Endodermal cell (in vitro differentiated cells): ENCODE results near the gene STK4. TPM values are rescaled to one million over a fixed set of nuclear protein-coding genes. Genes with fewer than 3 reads are reported as not detected.

ENCODE experiments used
- DNase-seq: peaks from one replicate; pipeline ENCODE4 v3.0.0-alpha.2; 2017
- H3K27ac ChIP-seq: 2 replicates; pipeline ENCODE4 v1.5.1; 2013; ENCODE audit warnings: mild to moderate bottlenecking, low read depth, low read length, moderate library complexity
- H3K27me3 ChIP-seq: 2 replicates; pipeline ENCODE4 v1.6.1; 2013; ENCODE audit warnings: mild to moderate bottlenecking, low read length, moderate library complexity; ENCODE audit not compliant: insufficient read depth, control insufficient read depth, poor library complexity, severe bottlenecking
- H3K36me3 ChIP-seq: 2 replicates; pipeline ENCODE4 v1.7.0; 2013; ENCODE audit warnings: mild to moderate bottlenecking, low read length, moderate library complexity; ENCODE audit not compliant: control insufficient read depth, insufficient read depth
- H3K4me1 ChIP-seq: one replicate; pipeline ENCODE4 v1.7.0; 2013; ENCODE audit warnings: low read length; ENCODE audit not compliant: control insufficient read depth, insufficient read depth
- H3K4me3 ChIP-seq: 2 replicates; pipeline ENCODE4 v1.5.1; 2013; ENCODE audit warnings: mild to moderate bottlenecking, low read length, moderate library complexity
- H3K9ac ChIP-seq: 2 replicates; pipeline ENCODE4 v1.6.1; 2013; ENCODE audit warnings: mild to moderate bottlenecking, low read length, moderate library complexity; ENCODE audit not compliant: poor library complexity, severe bottlenecking; ENCODE audit errors: extremely low read depth
- H3K9me3 ChIP-seq: 2 replicates; pipeline ENCODE4 v1.6.1; 2013; ENCODE audit warnings: mild to moderate bottlenecking, low read length, moderate library complexity; ENCODE audit not compliant: control insufficient read depth
- H3K27ac Mint-ChIP-seq: 2 replicates; pipeline ENCODE4 v1.8.0; 2020; ENCODE audit warnings: mixed read lengths
- H3K27me3 Mint-ChIP-seq: 2 replicates; pipeline ENCODE4 v1.8.0; 2021; ENCODE audit warnings: mild to moderate bottlenecking, mixed read lengths; ENCODE audit not compliant: insufficient read depth
- H3K36me3 Mint-ChIP-seq: 2 replicates; pipeline ENCODE4 v1.8.0; 2020; ENCODE audit warnings: low read depth, mixed read lengths
- H3K4me1 Mint-ChIP-seq: 2 replicates; pipeline ENCODE4 v1.8.0; 2020; ENCODE audit warnings: mixed read lengths
- H3K4me3 Mint-ChIP-seq: 2 replicates; pipeline ENCODE4 v1.8.0; 2020; ENCODE audit warnings: mild to moderate bottlenecking, moderate library complexity, mixed read lengths
- H3K9me3 Mint-ChIP-seq: 2 replicates; pipeline ENCODE4 v1.8.0; 2020; ENCODE audit warnings: mild to moderate bottlenecking, mixed read lengths
- CTCF ChIP-seq: fragments of 200-600 bp; sonication (generic); conservative IDR thresholded peaks from 2 replicates; pipeline ENCODE4 v1.5.0; 2021; ENCODE audit warnings: antibody characterized with exemption, mild to moderate bottlenecking
- WGBS, 2 experiments: methylation state at CpG; one replicate each; pipeline versions ENCODE4 v1.1.5 to v1.1.7; 2013; ENCODE audit warnings: missing lambda C conversion rate in 2 of 2, mixed read lengths in 1 of 2; ENCODE audit not compliant: insufficient coverage in 1 of 2, insufficient read length in 1 of 2; 5-methylcytosine and 5-hydroxymethylcytosine counted together
- total RNA-seq, 2 donors: library from RNA; stranded (reverse); fragmentation: NEBNext Ultra II Directional in 1 of 2; extraction: Animal tissue kit (Norgen Biotek cat#: 25700) in 1 of 2; gene quantifications; 2 replicates in 1 of 2; 3 replicates in 1 of 2; pipeline ENCODE4 v1.2.1, GENCODE V29; 2021

Gene STK4
- total RNA-seq, 2 donors from 2014 or later: 29.2 to 33.1 TPM

- peaks cover 6% of the 10 kb centered on the region for H3K9me3 ChIP-seq
- WGBS, 2 experiments: 89 to 91% methylated on average over 7 to 9 of the region's 10 CpGs
Measured at GRCh38 chr20:45036044-45036755, 69.9 kb downstream of the STK4 start.

GRCh38 chr20:45037050-45037449 is 70.7 kb downstream of the STK4 start:
- H3K4me1 Mint-ChIP-seq: peaks cover 49% of the 10 kb centered on the region
- Histone ChIP-seq H3K27ac (no peak overlapping the region), H3K9me3 (peaks cover 6% of the 10 kb centered on the region), H3K27me3 (no peaks in the 10 kb centered on the region), H3K9ac (no peak overlapping the region), H3K36me3 (peaks cover 6% of the 10 kb centered on the region), H3K4me3 (no peak overlapping the region), H3K4me1 (peaks cover 3% of the 10 kb centered on the region)
- no peak for DNase-seq
- peaks cover 15% of the 10 kb centered on the region for H3K9me3 Mint-ChIP-seq
- H3K4me3 Mint-ChIP-seq: no peak overlapping the region
- H3K27me3 Mint-ChIP-seq: no peaks in the 10 kb centered on the region
- TF ChIP-seq CTCF: no peak
- peaks cover 25% of the 10 kb centered on the region for H3K36me3 Mint-ChIP-seq
- H3K27ac Mint-ChIP-seq: peak overlapping the region; percentile 83
- 95 to 100% methylated on average over 1 of the region's 1 CpG for WGBS, 2 experiments

More at GRCh38 chr20:45036044-45036755, 69.9 kb downstream of the STK4 start:
- Mint-ChIP-seq H3K4me3 (no peak overlapping the region), H3K27me3 (no peaks in the 10 kb centered on the region), H3K27ac (no peak overlapping the region), H3K9me3 (peaks cover 13% of the 10 kb centered on the region), H3K36me3 (peaks cover 25% of the 10 kb centered on the region), H3K4me1 (peaks cover 41% of the 10 kb centered on the region)
- Histone ChIP-seq H3K27me3 (no peaks in the 10 kb centered on the region), H3K36me3 (peaks cover 6% of the 10 kb centered on the region), H3K27ac (no peak overlapping the region), H3K9ac (no peak overlapping the region), H3K4me1 (peaks cover 3% of the 10 kb centered on the region), H3K4me3 (no peak overlapping the region)
- TF ChIP-seq CTCF: no peak
- DNase-seq: no peak

- Mint-ChIP-seq H3K9me3 (peaks cover 15% of the 10 kb centered on the region), H3K27me3 (no peaks in the 10 kb centered on the region), H3K36me3 (peaks cover 21% of the 10 kb centered on the region), H3K4me3 (no peak overlapping the region), H3K27ac (peak overlapping the region; percentile 76), H3K4me1 (peaks cover 49% of the 10 kb centered on the region)
- H3K9me3 ChIP-seq: peaks cover 6% of the 10 kb centered on the region
- no peak overlapping the region for H3K4me3 ChIP-seq
- H3K27me3 ChIP-seq: no peaks in the 10 kb centered on the region
- peaks cover 7% of the 10 kb centered on the region for H3K4me1 ChIP-seq
- no peak for TF ChIP-seq CTCF
- H3K9ac ChIP-seq: no peak overlapping the region
- DNase-seq: no peak
- H3K27ac ChIP-seq: no peak overlapping the region
- peaks cover 6% of the 10 kb centered on the region for H3K36me3 ChIP-seq
- WGBS, 2 experiments: 84% methylated on average over 2 of the region's 2 CpGs; no CpG with 5 or more reads in 1 of the 2 experiments
Measured at GRCh38 chr20:45037635-45038034, 71.3 kb downstream of the STK4 start.
